ENCODE data around the gene CBL.

DNA sequence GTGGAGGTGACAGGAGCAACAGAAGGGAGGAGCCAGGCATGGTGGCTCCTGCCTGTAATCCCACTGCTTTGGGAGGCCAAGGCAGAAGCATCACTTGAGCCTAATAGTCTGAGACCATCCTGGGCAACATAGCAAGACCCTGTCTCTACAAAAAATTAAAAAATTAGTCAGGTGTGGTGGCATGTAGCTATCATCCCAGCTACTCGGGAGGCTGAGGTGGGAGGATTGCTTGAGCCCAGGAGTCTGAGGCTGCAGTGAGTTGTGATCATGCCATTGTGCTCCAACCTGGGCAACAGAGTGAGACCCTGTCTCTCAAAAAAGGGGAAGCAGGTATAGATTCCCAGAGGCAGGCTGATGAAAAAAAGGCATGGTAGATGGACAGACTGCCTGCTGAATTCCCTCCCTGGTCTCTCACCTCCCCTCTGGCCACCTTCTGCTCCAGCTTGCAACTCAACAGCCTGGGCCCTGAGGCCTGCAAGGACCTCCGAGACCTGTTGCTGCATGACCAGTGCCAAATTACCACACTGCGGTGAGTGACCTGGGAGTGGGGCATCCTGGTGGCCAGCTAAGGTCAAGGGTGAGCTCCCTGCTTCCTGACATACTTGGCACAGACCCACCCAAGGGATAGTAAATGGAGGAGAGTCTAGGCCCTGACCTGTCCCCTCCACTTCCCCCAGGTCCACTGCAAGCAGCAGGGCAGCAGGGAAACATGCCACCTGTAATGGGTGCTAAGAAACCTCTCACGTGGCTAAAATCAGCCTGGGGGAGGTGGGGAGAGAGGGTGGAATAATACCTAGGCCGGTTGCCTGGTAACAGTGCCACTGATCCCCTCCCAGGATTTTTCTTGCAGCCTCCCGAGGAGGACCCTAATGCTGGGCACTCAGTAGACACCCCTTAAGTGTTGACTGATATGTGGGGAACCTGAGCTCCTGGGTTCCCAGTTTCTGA lies 25.1 kb upstream of the CBL start:
- TF ChIP-seq, protein P1, sequence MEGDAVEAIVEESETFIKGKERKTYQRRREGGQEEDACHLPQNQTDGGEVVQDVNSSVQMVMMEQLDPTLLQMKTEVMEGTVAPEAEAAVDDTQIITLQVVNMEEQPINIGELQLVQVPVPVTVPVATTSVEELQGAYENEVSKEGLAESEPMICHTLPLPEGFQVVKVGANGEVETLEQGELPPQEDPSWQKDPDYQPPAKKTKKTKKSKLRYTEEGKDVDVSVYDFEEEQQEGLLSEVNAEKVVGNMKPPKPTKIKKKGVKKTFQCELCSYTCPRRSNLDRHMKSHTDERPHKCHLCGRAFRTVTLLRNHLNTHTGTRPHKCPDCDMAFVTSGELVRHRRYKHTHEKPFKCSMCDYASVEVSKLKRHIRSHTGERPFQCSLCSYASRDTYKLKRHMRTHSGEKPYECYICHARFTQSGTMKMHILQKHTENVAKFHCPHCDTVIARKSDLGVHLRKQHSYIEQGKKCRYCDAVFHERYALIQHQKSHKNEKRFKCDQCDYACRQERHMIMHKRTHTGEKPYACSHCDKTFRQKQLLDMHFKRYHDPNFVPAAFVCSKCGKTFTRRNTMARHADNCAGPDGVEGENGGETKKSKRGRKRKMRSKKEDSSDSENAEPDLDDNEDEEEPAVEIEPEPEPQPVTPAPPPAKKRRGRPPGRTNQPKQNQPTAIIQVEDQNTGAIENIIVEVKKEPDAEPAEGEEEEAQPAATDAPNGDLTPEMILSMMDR (conservative IDR thresholded peaks at IDR 0.05; ENCODE audit: low read length): no peak
- no peak for TF ChIP-seq EZH2phosphoT487 (IDR thresholded peaks at IDR 0.05; ENCODE audit: borderline replicate concordance, low read depth, low read length)
